Measurements from ENCODE around the gene PGRMC2.

DNA sequence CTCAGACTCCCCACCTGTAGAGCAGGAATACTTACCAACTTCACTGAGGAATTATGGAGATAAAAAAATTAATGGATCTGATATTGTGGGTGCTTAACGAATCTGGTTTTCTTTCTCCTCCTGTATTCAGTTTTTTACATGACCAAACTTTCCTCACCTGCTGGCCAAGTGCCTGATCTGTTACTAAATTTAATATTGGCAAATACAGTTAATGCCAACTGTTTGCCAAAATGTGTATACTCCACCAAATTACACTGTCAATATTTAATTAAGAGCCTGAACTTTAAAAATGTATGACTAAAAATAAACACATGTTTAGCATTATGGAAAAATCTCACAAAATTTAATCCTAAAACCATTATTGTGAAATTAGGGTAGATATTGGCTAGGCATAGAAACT is 3.3 kb downstream of the PGRMC2 start:
- TF ChIP-seq EP300 (IDR thresholded peaks at IDR 0.05) = no peak
- TF ChIP-seq, protein P1, sequence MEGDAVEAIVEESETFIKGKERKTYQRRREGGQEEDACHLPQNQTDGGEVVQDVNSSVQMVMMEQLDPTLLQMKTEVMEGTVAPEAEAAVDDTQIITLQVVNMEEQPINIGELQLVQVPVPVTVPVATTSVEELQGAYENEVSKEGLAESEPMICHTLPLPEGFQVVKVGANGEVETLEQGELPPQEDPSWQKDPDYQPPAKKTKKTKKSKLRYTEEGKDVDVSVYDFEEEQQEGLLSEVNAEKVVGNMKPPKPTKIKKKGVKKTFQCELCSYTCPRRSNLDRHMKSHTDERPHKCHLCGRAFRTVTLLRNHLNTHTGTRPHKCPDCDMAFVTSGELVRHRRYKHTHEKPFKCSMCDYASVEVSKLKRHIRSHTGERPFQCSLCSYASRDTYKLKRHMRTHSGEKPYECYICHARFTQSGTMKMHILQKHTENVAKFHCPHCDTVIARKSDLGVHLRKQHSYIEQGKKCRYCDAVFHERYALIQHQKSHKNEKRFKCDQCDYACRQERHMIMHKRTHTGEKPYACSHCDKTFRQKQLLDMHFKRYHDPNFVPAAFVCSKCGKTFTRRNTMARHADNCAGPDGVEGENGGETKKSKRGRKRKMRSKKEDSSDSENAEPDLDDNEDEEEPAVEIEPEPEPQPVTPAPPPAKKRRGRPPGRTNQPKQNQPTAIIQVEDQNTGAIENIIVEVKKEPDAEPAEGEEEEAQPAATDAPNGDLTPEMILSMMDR (IDR thresholded peaks at IDR 0.05) = no peak
- no peak for TF ChIP-seq POLR2AphosphoS5 (IDR thresholded peaks at IDR 0.05)
- no peak for TF ChIP-seq POLR2A (IDR thresholded peaks at IDR 0.05; ENCODE audit: low read depth)
